Measurements from ENCODE around the gene TBC1D7.

GRCh38 chr6:13360671-13361540 is 32.6 kb upstream of the TBC1D7 start:
- TF ChIP-seq CTCF (IDR thresholded peaks at IDR 0.05) (no peak), POLR2A (IDR thresholded peaks at IDR 0.05) (no peak), EP300 (IDR thresholded peaks at IDR 0.05) (no peak), POLR2AphosphoS5 (IDR thresholded peaks at IDR 0.05) (no peak)
